ENCODE measurements around the gene ABCA12. TPM values are rescaled to one million over a fixed set of nuclear protein-coding genes. Genes with fewer than 3 reads are reported as not detected.

Gene ABCA12
- total and polyA plus RNA-seq, 9 of the 15 experiments (the other 6 are each of a cell fraction or from before 2014, with no cell fraction given): 0.02 to 0.03 TPM; not detected in 7

GRCh38 chr2:215068399-215068798 lies 70.0 kb downstream of the ABCA12 start (continued):
- TF ChIP-seq CHD7 (IDR thresholded peaks at IDR 0.05; ENCODE audit: low read depth, low read length) (no peak), HINFP (tag; conservative IDR thresholded peaks at IDR 0.05; ENCODE audit: low read depth) (0 out of 2 replicates have a peak, but pooled peaks have one; percentile 57), THRAP3 (IDR thresholded peaks at IDR 0.05; ENCODE audit: borderline replicate concordance) (no peak), ZNF217 (CRISPR knock-in tag; IDR thresholded peaks at IDR 0.05) (no peak), RFX1 (IDR thresholded peaks at IDR 0.05) (no peak), ZNF583 (CRISPR knock-in tag; IDR thresholded peaks at IDR 0.05) (no peak)
